ENCODE data around the gene ILK. TPM values are rescaled to one million over a fixed set of nuclear protein-coding genes. Genes with fewer than 3 reads are reported as not detected.

The ILK gene
- total and polyA plus RNA-seq, 2 of the 13 experiments (the other 11 are each of a cell fraction or from before 2014, with no cell fraction given): 70.3 to 108 TPM

DNA sequence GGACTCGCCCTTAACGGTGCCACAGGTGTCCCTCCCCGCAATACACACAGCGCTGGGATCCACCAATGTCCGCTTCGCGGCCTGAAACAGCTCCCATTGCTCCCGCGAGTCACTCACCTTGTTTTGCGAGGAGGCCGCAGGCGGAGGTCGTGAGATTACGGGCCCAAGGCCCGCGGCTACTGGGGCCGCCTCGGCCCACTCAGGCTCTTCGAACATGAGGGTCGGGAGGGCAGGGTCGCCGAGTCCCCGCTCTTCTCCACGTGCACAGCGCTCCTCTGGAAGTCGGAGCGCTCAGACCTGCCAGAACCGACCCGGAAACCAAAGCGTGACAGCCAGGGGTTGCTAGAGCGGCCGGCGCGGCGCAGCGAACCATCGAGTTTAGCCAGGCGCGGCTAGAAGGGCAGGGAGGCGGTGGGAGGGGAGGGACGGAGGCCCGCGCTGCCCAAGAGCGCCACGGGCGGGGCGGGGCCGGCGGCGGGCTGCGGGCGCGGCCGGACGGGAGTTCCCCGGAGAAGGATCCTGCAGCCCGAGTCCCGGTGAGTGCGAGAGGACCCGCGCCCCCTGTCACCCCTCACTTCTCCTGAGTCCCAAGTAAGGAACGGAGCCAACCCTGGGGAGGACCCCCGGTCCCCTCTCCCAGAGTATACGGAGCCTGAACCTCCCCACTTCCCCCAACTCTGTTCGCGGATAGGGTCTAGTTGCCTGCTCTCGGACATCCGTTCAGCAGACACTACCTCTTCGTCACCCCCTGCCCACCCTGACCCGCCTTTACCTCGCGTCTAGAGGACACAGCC lies at the start of gene ILK, which contains the start of gene RRP8 (continued):
- no peak for TF ChIP-seq NBN (conservative IDR thresholded peaks at IDR 0.05)
- 0 out of 2 replicates have a peak, but pooled peaks have one; percentile 58 for TF ChIP-seq EEA1 (CRISPR knock-in tag; IDR thresholded peaks at IDR 0.05; ENCODE audit: borderline replicate concordance)
- TF ChIP-seq, protein P1, sequence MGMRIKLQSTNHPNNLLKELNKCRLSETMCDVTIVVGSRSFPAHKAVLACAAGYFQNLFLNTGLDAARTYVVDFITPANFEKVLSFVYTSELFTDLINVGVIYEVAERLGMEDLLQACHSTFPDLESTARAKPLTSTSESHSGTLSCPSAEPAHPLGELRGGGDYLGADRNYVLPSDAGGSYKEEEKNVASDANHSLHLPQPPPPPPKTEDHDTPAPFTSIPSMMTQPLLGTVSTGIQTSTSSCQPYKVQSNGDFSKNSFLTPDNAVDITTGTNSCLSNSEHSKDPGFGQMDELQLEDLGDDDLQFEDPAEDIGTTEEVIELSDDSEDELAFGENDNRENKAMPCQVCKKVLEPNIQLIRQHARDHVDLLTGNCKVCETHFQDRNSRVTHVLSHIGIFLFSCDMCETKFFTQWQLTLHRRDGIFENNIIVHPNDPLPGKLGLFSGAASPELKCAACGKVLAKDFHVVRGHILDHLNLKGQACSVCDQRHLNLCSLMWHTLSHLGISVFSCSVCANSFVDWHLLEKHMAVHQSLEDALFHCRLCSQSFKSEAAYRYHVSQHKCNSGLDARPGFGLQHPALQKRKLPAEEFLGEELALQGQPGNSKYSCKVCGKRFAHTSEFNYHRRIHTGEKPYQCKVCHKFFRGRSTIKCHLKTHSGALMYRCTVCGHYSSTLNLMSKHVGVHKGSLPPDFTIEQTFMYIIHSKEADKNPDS (CRISPR knock-in tag; IDR thresholded peaks at IDR 0.05): 0 out of 2 replicates have a peak, but pooled peaks have one; percentile 65
- TF ChIP-seq ZNF816 (CRISPR knock-in tag; IDR thresholded peaks at IDR 0.05; ENCODE audit: borderline replicate concordance): peak; percentile 86; the same call in 1 of the 2 replicates
- peak; percentile 74 for TF ChIP-seq NFKBIZ (CRISPR knock-in tag; IDR thresholded peaks at IDR 0.05)
- TF ChIP-seq, protein P2, sequence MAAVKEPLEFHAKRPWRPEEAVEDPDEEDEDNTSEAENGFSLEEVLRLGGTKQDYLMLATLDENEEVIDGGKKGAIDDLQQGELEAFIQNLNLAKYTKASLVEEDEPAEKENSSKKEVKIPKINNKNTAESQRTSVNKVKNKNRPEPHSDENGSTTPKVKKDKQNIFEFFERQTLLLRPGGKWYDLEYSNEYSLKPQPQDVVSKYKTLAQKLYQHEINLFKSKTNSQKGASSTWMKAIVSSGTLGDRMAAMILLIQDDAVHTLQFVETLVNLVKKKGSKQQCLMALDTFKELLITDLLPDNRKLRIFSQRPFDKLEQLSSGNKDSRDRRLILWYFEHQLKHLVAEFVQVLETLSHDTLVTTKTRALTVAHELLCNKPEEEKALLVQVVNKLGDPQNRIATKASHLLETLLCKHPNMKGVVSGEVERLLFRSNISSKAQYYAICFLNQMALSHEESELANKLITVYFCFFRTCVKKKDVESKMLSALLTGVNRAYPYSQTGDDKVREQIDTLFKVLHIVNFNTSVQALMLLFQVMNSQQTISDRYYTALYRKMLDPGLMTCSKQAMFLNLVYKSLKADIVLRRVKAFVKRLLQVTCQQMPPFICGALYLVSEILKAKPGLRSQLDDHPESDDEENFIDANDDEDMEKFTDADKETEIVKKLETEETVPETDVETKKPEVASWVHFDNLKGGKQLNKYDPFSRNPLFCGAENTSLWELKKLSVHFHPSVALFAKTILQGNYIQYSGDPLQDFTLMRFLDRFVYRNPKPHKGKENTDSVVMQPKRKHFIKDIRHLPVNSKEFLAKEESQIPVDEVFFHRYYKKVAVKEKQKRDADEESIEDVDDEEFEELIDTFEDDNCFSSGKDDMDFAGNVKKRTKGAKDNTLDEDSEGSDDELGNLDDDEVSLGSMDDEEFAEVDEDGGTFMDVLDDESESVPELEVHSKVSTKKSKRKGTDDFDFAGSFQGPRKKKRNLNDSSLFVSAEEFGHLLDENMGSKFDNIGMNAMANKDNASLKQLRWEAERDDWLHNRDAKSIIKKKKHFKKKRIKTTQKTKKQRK (IDR thresholded peaks at IDR 0.05; ENCODE audit: low read length): no peak
- 0 out of 2 replicates have a peak, but pooled peaks have one; percentile 23 for TF ChIP-seq NR2F2 (IDR thresholded peaks at IDR 0.05; ENCODE audit: borderline replicate concordance, low read depth)
- peak; percentile 70; the same call in 1 of the 2 replicates for TF ChIP-seq ZNF138 (CRISPR knock-in tag; IDR thresholded peaks at IDR 0.05; ENCODE audit: low read depth)
- no peak for TF ChIP-seq HOXD1 (CRISPR knock-in tag; IDR thresholded peaks at IDR 0.05)
- no peak for TF ChIP-seq MATR3 (CRISPR knock-in tag; IDR thresholded peaks at IDR 0.05)
- 0 out of 2 replicates have a peak, but pooled peaks have one; percentile 41 for TF ChIP-seq DNMT3B (CRISPR knock-in tag; conservative IDR thresholded peaks at IDR 0.05)
- TF ChIP-seq, protein P3, sequence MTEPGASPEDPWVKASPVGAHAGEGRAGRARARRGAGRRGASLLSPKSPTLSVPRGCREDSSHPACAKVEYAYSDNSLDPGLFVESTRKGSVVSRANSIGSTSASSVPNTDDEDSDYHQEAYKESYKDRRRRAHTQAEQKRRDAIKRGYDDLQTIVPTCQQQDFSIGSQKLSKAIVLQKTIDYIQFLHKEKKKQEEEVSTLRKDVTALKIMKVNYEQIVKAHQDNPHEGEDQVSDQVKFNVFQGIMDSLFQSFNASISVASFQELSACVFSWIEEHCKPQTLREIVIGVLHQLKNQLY (CRISPR knock-in tag; IDR thresholded peaks at IDR 0.05): no peak; the same call in 1 of the 2 replicates
- TF ChIP-seq ZNF33B (CRISPR knock-in tag; IDR thresholded peaks at IDR 0.05): peak; percentile 84
- 0 out of 2 replicates have a peak, but pooled peaks have one; percentile 72 for TF ChIP-seq ZNF782 (CRISPR knock-in tag; IDR thresholded peaks at IDR 0.05; ENCODE audit: borderline replicate concordance)
- TF ChIP-seq SP2 (CRISPR knock-in tag; IDR thresholded peaks at IDR 0.05): no peak; the same call in none of the 2 replicates
- peak; percentile 57; the same call in 1 of the 2 replicates for TF ChIP-seq MIXL1 (CRISPR knock-in tag; IDR thresholded peaks at IDR 0.05)
- no peak for TF ChIP-seq ZNF629 (CRISPR knock-in tag; conservative IDR thresholded peaks at IDR 0.05)
- TF ChIP-seq ARNTL (CRISPR knock-in tag; IDR thresholded peaks at IDR 0.05): peak; percentile 75
- TF ChIP-seq TRIM24 (CRISPR knock-in tag; IDR thresholded peaks at IDR 0.05): peak; percentile 30; the same call in 1 of the 2 replicates
- TF ChIP-seq ATAD3A (CRISPR knock-in tag; IDR thresholded peaks at IDR 0.05): no peak
- TF ChIP-seq GFI1 (CRISPR knock-in tag; IDR thresholded peaks at IDR 0.05; ENCODE audit: borderline replicate concordance): peak; percentile 45; the same call in 1 of the 2 replicates
- no peak; the same call in 1 of the 2 replicates for TF ChIP-seq ZNF761 (CRISPR knock-in tag; conservative IDR thresholded peaks at IDR 0.05)
- TF ChIP-seq ZNF546 (CRISPR knock-in tag; conservative IDR thresholded peaks at IDR 0.05): peak; percentile 69; the same call in 1 of the 2 replicates
- TF ChIP-seq NFYB (CRISPR knock-in tag; IDR thresholded peaks at IDR 0.05): no peak
- TF ChIP-seq ZNF619 (CRISPR knock-in tag; IDR thresholded peaks at IDR 0.05): no peak
